Activated naive CD4-positive, alpha-beta T cell treated with anti-CD3 and anti-CD28 coated beads, Interleukin-2, amount 50 U/mL, for 24 hours (primary cell): ENCODE measurements around the gene MTUS2.
A peak's percentile ranks its signal among the peaks of the same experiment; 100 is the strongest.

Experiments
- H3K27ac Mint-ChIP-seq: one replicate; pipeline ENCODE4 v1.8.0; 2021; ENCODE audit warnings: mild to moderate bottlenecking, mixed read lengths
- H3K27me3 Mint-ChIP-seq: one replicate; pipeline ENCODE4 v1.8.0; 2021; ENCODE audit warnings: mixed read lengths
- H3K36me3 Mint-ChIP-seq: one replicate; pipeline ENCODE4 v1.8.0; 2021; ENCODE audit warnings: mixed read lengths
- H3K4me1 Mint-ChIP-seq: one replicate; pipeline ENCODE4 v1.8.0; 2021; ENCODE audit warnings: mixed read lengths
- H3K4me3 Mint-ChIP-seq: one replicate; pipeline ENCODE4 v1.8.0; 2021; ENCODE audit warnings: mild to moderate bottlenecking, mixed read lengths
- H3K9me3 Mint-ChIP-seq: one replicate; pipeline ENCODE4 v1.8.0; 2021; ENCODE audit warnings: mixed read lengths

MTUS2 gene

DNA sequence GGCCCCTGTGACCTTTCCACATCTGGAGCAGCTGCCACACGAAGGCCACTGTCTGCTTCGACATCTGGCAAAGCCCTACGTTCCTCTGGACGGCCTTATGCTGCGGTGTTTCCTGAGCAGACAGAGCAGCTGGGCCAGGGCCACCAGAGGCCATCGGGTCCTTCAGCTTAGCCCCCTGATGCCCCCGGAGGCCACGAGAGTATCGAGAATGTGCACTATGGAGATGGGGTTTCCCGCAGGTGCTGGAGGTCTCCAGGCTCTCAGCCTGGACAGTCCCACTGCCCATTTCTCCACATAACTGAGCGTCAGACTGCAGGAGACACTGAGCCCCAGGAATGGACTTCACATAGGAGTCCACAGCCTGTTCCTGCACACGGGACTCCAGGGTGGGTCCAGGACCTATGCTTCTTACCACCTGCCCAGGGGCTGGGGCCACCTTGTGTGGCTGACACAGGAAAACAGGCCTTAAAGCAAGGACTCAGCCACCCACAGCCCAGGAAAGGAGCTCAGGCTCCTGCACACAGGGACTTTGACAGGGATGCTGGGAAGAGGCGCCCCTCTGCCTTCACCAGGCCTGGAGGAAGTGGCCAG is 694.7 kb downstream of the MTUS2 start:
- no peak overlapping the region for H3K4me3 Mint-ChIP-seq
- no peak overlapping the region for H3K27ac Mint-ChIP-seq
- H3K9me3 Mint-ChIP-seq = no peaks in the 10 kb centered on the region
- H3K4me1 Mint-ChIP-seq = no peaks in the 10 kb centered on the region
- no peaks in the 10 kb centered on the region for H3K27me3 Mint-ChIP-seq
- peaks cover 10% of the 10 kb centered on the region for H3K36me3 Mint-ChIP-seq

- H3K4me3 Mint-ChIP-seq = no peak overlapping the region
- no peaks in the 10 kb centered on the region for H3K27me3 Mint-ChIP-seq
- H3K9me3 Mint-ChIP-seq = no peaks in the 10 kb centered on the region
- no peak overlapping the region for H3K27ac Mint-ChIP-seq
- H3K4me1 Mint-ChIP-seq = no peaks in the 10 kb centered on the region
- H3K36me3 Mint-ChIP-seq = peaks cover 12% of the 10 kb centered on the region
These were observed 695.2 kb downstream of the MTUS2 start for GRCh38 chr13:29515372-29515771.

DNA sequence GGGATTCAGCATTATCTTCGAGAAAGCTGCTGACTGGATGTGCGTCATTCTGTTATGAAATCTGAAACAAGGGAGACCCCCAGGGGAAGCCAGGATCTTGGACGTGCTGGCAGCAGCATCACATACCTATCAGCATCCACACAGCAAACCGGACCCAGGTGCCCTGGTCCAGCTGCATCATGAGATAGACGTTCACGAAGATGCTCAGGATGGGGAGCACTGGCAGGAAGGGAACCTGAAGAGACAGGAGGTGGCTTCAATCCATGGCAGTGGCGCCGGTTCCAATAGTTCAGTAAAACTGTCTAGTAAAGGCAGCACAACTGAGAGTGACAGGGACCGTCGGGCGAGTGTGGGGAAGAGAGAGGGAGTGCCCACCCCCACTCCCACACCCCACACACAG is 695.9 kb downstream of the MTUS2 start:
- H3K36me3 Mint-ChIP-seq = peaks cover 14% of the 10 kb centered on the region
- no peaks in the 10 kb centered on the region for H3K27me3 Mint-ChIP-seq
- H3K9me3 Mint-ChIP-seq = no peaks in the 10 kb centered on the region
- no peak overlapping the region for H3K27ac Mint-ChIP-seq
- H3K4me1 Mint-ChIP-seq = no peaks in the 10 kb centered on the region
- no peak overlapping the region for H3K4me3 Mint-ChIP-seq

- no peaks in the 10 kb centered on the region for H3K4me1 Mint-ChIP-seq
- H3K27me3 Mint-ChIP-seq = no peaks in the 10 kb centered on the region
- H3K36me3 Mint-ChIP-seq = peaks cover 14% of the 10 kb centered on the region
- no peaks in the 10 kb centered on the region for H3K9me3 Mint-ChIP-seq
- no peak overlapping the region for H3K27ac Mint-ChIP-seq
- no peak overlapping the region for H3K4me3 Mint-ChIP-seq
These were observed 696.7 kb downstream of the MTUS2 start for GRCh38 chr13:29516880-29517279.

DNA sequence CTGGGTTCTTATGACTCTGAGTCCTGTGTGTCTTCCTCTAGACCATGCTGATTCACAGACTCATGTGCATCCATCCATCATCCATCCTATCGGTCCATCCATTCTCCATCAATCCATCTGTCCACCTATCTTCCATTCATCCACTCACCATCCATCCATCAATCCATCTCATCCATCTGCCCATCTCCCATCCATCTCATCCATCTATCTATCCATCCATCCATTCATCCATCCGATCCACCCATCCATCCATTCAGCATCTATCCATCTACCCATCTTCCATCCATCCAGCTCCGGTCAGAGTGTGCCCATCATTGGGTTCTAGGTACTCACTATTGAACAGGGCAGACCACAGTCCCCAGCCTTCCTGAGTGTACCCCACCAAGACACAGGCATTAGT is 699.8 kb downstream of the MTUS2 start:
- Mint-ChIP-seq H3K9me3 (no peaks in the 10 kb centered on the region), H3K27me3 (no peaks in the 10 kb centered on the region), H3K4me3 (no peak overlapping the region), H3K36me3 (peaks cover 22% of the 10 kb centered on the region), H3K4me1 (no peaks in the 10 kb centered on the region), H3K27ac (peak overlapping the region; percentile 27)

- no peak overlapping the region for H3K4me3 Mint-ChIP-seq
- peaks cover 21% of the 10 kb centered on the region for H3K36me3 Mint-ChIP-seq
- no peaks in the 10 kb centered on the region for H3K9me3 Mint-ChIP-seq
- H3K27me3 Mint-ChIP-seq = no peaks in the 10 kb centered on the region
- no peak overlapping the region for H3K27ac Mint-ChIP-seq
- H3K4me1 Mint-ChIP-seq = no peaks in the 10 kb centered on the region
These were observed 700.5 kb downstream of the MTUS2 start for GRCh38 chr13:29520671-29521070.

- no peaks in the 10 kb centered on the region for H3K27me3 Mint-ChIP-seq
- no peak overlapping the region for H3K27ac Mint-ChIP-seq
- peaks cover 19% of the 10 kb centered on the region for H3K36me3 Mint-ChIP-seq
- no peaks in the 10 kb centered on the region for H3K4me1 Mint-ChIP-seq
- H3K4me3 Mint-ChIP-seq = no peak overlapping the region
- H3K9me3 Mint-ChIP-seq = no peaks in the 10 kb centered on the region
These were observed 701.2 kb downstream of the MTUS2 start for GRCh38 chr13:29521336-29521735.

DNA sequence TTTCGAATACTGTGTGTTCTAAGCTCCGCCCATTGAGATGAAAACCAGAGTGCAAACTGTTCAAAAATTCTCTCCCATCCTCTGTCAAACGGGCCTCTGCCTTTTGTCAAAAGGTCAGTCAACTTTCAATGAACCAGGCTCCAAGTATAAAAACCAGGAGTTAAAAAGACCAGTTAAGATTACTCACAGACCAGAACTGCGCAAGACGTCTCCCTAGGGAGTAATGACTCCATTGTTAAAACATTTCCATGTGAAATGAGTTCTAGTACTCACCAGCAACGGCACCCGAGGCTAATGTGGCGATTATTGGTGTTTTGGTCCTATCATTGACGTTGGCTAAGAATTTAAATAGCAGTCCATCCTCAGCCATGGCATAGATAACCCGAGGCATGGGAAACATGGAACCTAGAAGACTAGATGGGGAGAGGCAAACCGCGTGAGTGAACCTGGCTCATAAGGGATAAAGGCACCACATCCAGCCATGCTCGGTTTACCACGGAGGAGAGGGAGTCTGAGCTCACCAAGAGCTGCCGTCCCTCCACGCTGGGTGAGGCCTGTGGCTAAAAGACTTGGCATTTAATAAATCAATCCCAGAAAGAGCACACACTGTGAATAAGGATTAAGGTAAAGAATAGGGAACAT is 702.0 kb downstream of the MTUS2 start:
- H3K4me1 Mint-ChIP-seq = no peaks in the 10 kb centered on the region
- no peak overlapping the region for H3K4me3 Mint-ChIP-seq
- H3K9me3 Mint-ChIP-seq = no peaks in the 10 kb centered on the region
- H3K27me3 Mint-ChIP-seq = no peaks in the 10 kb centered on the region
- H3K27ac Mint-ChIP-seq = no peak overlapping the region
- H3K36me3 Mint-ChIP-seq = peaks cover 20% of the 10 kb centered on the region

DNA sequence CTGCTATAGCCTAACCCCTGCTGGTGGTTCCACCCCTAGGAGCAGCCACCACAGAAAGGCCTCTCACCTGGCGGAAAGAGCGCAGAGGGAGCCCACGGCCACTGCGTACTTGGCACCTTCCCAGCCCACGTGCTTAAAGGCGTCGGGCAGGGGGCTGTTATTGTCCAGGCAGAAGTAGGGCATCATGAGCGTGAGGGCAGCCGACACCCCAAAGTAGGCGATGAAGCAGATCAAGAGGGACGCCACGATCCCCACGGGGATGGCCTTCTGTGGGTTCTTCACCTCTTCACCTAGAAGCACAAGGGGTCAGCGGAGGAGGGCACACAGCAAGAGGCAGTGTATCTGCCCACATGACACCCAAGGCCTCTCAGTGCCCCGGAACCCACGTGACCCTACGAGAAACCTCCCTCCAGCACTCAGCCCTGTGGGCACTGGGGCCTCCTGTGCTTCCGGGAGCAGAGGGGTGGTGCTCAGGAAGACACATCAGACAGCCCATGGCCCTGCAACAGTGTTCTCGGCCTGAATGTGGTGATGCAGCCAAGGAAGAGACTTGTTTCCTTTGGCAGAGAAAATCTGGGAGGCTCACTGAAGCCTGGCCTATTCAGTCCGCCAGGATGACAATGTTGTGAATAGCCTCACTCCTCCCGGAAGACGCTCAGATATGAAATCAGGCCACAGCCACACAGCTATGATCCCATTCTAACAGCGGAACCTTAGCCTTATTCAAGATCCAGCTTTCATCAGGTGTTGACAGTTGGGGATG is 703.2 kb downstream of the MTUS2 start:
- peaks cover 20% of the 10 kb centered on the region for H3K36me3 Mint-ChIP-seq
- no peak overlapping the region for H3K4me3 Mint-ChIP-seq
- no peak overlapping the region for H3K27ac Mint-ChIP-seq
- H3K27me3 Mint-ChIP-seq = no peaks in the 10 kb centered on the region
- H3K4me1 Mint-ChIP-seq = no peaks in the 10 kb centered on the region
- no peaks in the 10 kb centered on the region for H3K9me3 Mint-ChIP-seq

GRCh38 chr13:29524176-29524575 is 704.0 kb downstream of the MTUS2 start:
- H3K4me1 Mint-ChIP-seq = no peaks in the 10 kb centered on the region
- no peak overlapping the region for H3K27ac Mint-ChIP-seq
- no peaks in the 10 kb centered on the region for H3K9me3 Mint-ChIP-seq
- peaks cover 22% of the 10 kb centered on the region for H3K36me3 Mint-ChIP-seq
- H3K4me3 Mint-ChIP-seq = no peak overlapping the region
- H3K27me3 Mint-ChIP-seq = no peaks in the 10 kb centered on the region

- Mint-ChIP-seq H3K4me1 (no peaks in the 10 kb centered on the region), H3K9me3 (no peaks in the 10 kb centered on the region), H3K27me3 (no peaks in the 10 kb centered on the region), H3K36me3 (peaks cover 25% of the 10 kb centered on the region), H3K27ac (no peak overlapping the region), H3K4me3 (no peak overlapping the region)
These were observed 704.5 kb downstream of the MTUS2 start for GRCh38 chr13:29524641-29525040.

GRCh38 chr13:29525757-29526156 is 705.6 kb downstream of the MTUS2 start:
- H3K9me3 Mint-ChIP-seq = no peaks in the 10 kb centered on the region
- H3K36me3 Mint-ChIP-seq = peaks cover 29% of the 10 kb centered on the region
- no peaks in the 10 kb centered on the region for H3K27me3 Mint-ChIP-seq
- no peak overlapping the region for H3K4me3 Mint-ChIP-seq
- H3K4me1 Mint-ChIP-seq = no peaks in the 10 kb centered on the region
- H3K27ac Mint-ChIP-seq = no peak overlapping the region

GRCh38 chr13:29526741-29527140 is 706.6 kb downstream of the MTUS2 start:
- Mint-ChIP-seq H3K27me3 (no peaks in the 10 kb centered on the region), H3K4me1 (no peaks in the 10 kb centered on the region), H3K27ac (no peak overlapping the region), H3K4me3 (no peak overlapping the region), H3K9me3 (no peaks in the 10 kb centered on the region), H3K36me3 (peaks cover 27% of the 10 kb centered on the region)

- H3K4me3 Mint-ChIP-seq = no peak overlapping the region
- H3K9me3 Mint-ChIP-seq = no peaks in the 10 kb centered on the region
- H3K4me1 Mint-ChIP-seq = no peaks in the 10 kb centered on the region
- peaks cover 22% of the 10 kb centered on the region for H3K36me3 Mint-ChIP-seq
- H3K27me3 Mint-ChIP-seq = no peaks in the 10 kb centered on the region
- no peak overlapping the region for H3K27ac Mint-ChIP-seq
These were observed 707.4 kb downstream of the MTUS2 start for GRCh38 chr13:29527511-29527910.

- Mint-ChIP-seq H3K27me3 (no peaks in the 10 kb centered on the region), H3K4me1 (no peaks in the 10 kb centered on the region), H3K4me3 (no peak overlapping the region), H3K9me3 (no peaks in the 10 kb centered on the region), H3K36me3 (peaks cover 25% of the 10 kb centered on the region), H3K27ac (no peak overlapping the region)
These were observed 707.8 kb downstream of the MTUS2 start for GRCh38 chr13:29527916-29528315.

DNA sequence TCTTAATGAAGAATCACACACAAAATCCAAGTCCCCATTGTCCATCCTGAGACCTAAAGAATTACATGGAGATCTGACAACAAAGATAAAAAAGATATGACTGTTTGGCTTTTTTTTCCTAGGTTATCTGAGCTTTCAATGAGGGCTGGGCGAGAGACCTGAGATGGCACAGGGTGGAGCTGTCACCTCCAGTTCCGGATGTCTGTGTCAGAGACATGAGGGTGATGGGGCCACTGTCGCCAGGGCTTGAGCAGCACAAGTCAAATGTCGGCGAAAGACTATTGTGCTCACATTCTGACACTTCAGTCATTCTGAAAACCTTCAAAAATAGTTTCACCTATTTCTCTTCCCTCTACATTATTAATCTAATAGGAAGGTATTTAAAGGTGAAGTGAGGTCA is 709.6 kb downstream of the MTUS2 start:
- Mint-ChIP-seq H3K27me3 (no peaks in the 10 kb centered on the region), H3K4me3 (no peak overlapping the region), H3K27ac (no peak overlapping the region), H3K4me1 (no peaks in the 10 kb centered on the region), H3K9me3 (no peaks in the 10 kb centered on the region), H3K36me3 (peaks cover 24% of the 10 kb centered on the region)
